ENCODE measurements around the gene DAPK1.

The DAPK1 gene

GRCh38 chr9:87599901-87600610 lies 102.4 kb downstream of the DAPK1 start:
- no peak overlapping the region for H3K27ac ChIP-seq (ENCODE audit: low read length)
- peaks cover 0 to 2% of the 10 kb centered on the region in 2 donors for H3K36me3 ChIP-seq (ENCODE audit: control insufficient read depth in 1 of 2, insufficient read depth in 2 of 2, low read length in 2 of 2)
- peaks cover 32 to 69% of the 10 kb centered on the region in 2 donors for H3K4me1 ChIP-seq (ENCODE audit: control insufficient read depth in 1 of 2, insufficient read depth in 2 of 2, low read length in 2 of 2)
- no peaks in the 10 kb centered on the region for H3K9me3 ChIP-seq (ENCODE audit: control insufficient read depth in 1 of 2, low read length in 2 of 2)
- H3K4me3 ChIP-seq (ENCODE audit: low read depth in 1 of 2, low read length in 2 of 2): no peak overlapping the region
- no peaks in the 10 kb centered on the region for H3K27me3 ChIP-seq (ENCODE audit: low read depth, low read length)

GRCh38 chr9:87601176-87601575 lies 103.5 kb downstream of the DAPK1 start:
- no peaks in the 10 kb centered on the region for H3K27me3 ChIP-seq (ENCODE audit: low read depth, low read length)
- H3K9me3 ChIP-seq (ENCODE audit: control insufficient read depth in 1 of 2, low read length in 2 of 2): no peaks in the 10 kb centered on the region
- peaks cover 4 to 7% of the 10 kb centered on the region in 2 donors for H3K36me3 ChIP-seq (ENCODE audit: control insufficient read depth in 1 of 2, insufficient read depth in 2 of 2, low read length in 2 of 2)
- H3K4me3 ChIP-seq (ENCODE audit: low read depth in 1 of 2, low read length in 2 of 2): no peak overlapping the region
- peaks cover 32 to 57% of the 10 kb centered on the region in 2 donors for H3K4me1 ChIP-seq (ENCODE audit: control insufficient read depth in 1 of 2, insufficient read depth in 2 of 2, low read length in 2 of 2)
- peak overlapping the region; percentile 41 for H3K27ac ChIP-seq (ENCODE audit: low read length)

- Histone ChIP-seq H3K4me3 (ENCODE audit: low read depth in 1 of 2, low read length in 2 of 2) (no peak overlapping the region), H3K27me3 (ENCODE audit: low read depth, low read length) (no peaks in the 10 kb centered on the region), H3K36me3 (ENCODE audit: control insufficient read depth in 1 of 2, insufficient read depth in 2 of 2, low read length in 2 of 2) (peaks cover 4 to 7% of the 10 kb centered on the region in 2 donors), H3K9me3 (ENCODE audit: control insufficient read depth in 1 of 2, low read length in 2 of 2) (no peaks in the 10 kb centered on the region), H3K27ac (ENCODE audit: low read length) (peak overlapping the region; percentile 41), H3K4me1 (ENCODE audit: control insufficient read depth in 1 of 2, insufficient read depth in 2 of 2, low read length in 2 of 2) (peaks cover 32 to 53% of the 10 kb centered on the region in 2 donors)
Observed at GRCh38 chr9:87601595-87601994, 103.9 kb downstream of the DAPK1 start.

GRCh38 chr9:87602933-87603643 lies 105.4 kb downstream of the DAPK1 start:
- Histone ChIP-seq H3K27ac (ENCODE audit: low read length) (no peak overlapping the region), H3K4me3 (ENCODE audit: low read depth in 1 of 2, low read length in 2 of 2) (no peak overlapping the region), H3K4me1 (ENCODE audit: control insufficient read depth in 1 of 2, insufficient read depth in 2 of 2, low read length in 2 of 2) (peaks cover 19 to 39% of the 10 kb centered on the region in 2 donors), H3K27me3 (ENCODE audit: low read depth, low read length) (no peaks in the 10 kb centered on the region), H3K36me3 (ENCODE audit: control insufficient read depth in 1 of 2, insufficient read depth in 2 of 2, low read length in 2 of 2) (peaks cover 7 to 10% of the 10 kb centered on the region in 2 donors), H3K9me3 (ENCODE audit: control insufficient read depth in 1 of 2, low read length in 2 of 2) (no peaks in the 10 kb centered on the region)

- Histone ChIP-seq H3K27me3 (ENCODE audit: low read depth, low read length) (no peaks in the 10 kb centered on the region), H3K36me3 (ENCODE audit: control insufficient read depth in 1 of 2, insufficient read depth in 2 of 2, low read length in 2 of 2) (peaks cover 7 to 10% of the 10 kb centered on the region in 2 donors), H3K4me1 (ENCODE audit: control insufficient read depth in 1 of 2, insufficient read depth in 2 of 2, low read length in 2 of 2) (peaks cover 16 to 31% of the 10 kb centered on the region in 2 donors), H3K9me3 (ENCODE audit: control insufficient read depth in 1 of 2, low read length in 2 of 2) (no peaks in the 10 kb centered on the region), H3K27ac (ENCODE audit: low read length) (no peak overlapping the region), H3K4me3 (ENCODE audit: low read depth in 1 of 2, low read length in 2 of 2) (no peak overlapping the region)
Observed at GRCh38 chr9:87603854-87604490, 106.3 kb downstream of the DAPK1 start.

- H3K36me3 ChIP-seq (ENCODE audit: control insufficient read depth in 1 of 2, insufficient read depth in 2 of 2, low read length in 2 of 2): peaks cover 7 to 10% of the 10 kb centered on the region in 2 donors
- no peaks in the 10 kb centered on the region for H3K9me3 ChIP-seq (ENCODE audit: control insufficient read depth in 1 of 2, low read length in 2 of 2)
- peaks cover 12 to 23% of the 10 kb centered on the region in 2 donors for H3K4me1 ChIP-seq (ENCODE audit: control insufficient read depth in 1 of 2, insufficient read depth in 2 of 2, low read length in 2 of 2)
- H3K4me3 ChIP-seq (ENCODE audit: low read depth in 1 of 2, low read length in 2 of 2): no peak overlapping the region
- no peak overlapping the region for H3K27ac ChIP-seq (ENCODE audit: low read length)
- no peaks in the 10 kb centered on the region for H3K27me3 ChIP-seq (ENCODE audit: low read depth, low read length)
Observed at GRCh38 chr9:87604886-87605588, 107.4 kb downstream of the DAPK1 start.

DNA sequence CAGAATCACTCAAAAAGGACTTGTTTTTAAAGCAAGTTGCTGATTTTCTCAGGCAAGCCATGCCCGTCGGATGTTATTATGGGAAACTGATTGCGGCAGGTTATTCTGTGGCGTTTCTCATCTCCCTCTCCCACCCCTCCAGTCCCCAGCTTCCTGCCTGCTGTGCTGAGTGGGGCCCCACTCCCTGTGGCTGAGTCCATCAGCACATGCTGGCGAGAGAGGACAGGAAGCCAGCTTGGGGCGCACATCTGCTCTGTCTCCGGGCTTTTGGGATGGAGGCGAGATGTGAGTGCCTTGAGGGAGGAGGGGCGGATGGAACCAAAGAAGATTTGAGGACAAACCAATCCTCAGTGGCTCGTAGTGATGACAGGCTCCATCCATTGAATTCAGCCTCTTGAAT lies 108.0 kb downstream of the DAPK1 start:
- Histone ChIP-seq H3K4me1 (ENCODE audit: control insufficient read depth in 1 of 2, insufficient read depth in 2 of 2, low read length in 2 of 2) (peaks cover 8 to 23% of the 10 kb centered on the region in 2 donors), H3K36me3 (ENCODE audit: control insufficient read depth in 1 of 2, insufficient read depth in 2 of 2, low read length in 2 of 2) (peaks cover 7 to 10% of the 10 kb centered on the region in 2 donors), H3K4me3 (ENCODE audit: low read depth in 1 of 2, low read length in 2 of 2) (no peak overlapping the region), H3K27ac (ENCODE audit: low read length) (no peak overlapping the region), H3K9me3 (ENCODE audit: control insufficient read depth in 1 of 2, low read length in 2 of 2) (no peaks in the 10 kb centered on the region), H3K27me3 (ENCODE audit: low read depth, low read length) (no peaks in the 10 kb centered on the region)

- H3K27me3 ChIP-seq (ENCODE audit: low read depth, low read length): no peaks in the 10 kb centered on the region
- peaks cover 0 to 21% of the 10 kb centered on the region in 2 donors for H3K4me1 ChIP-seq (ENCODE audit: control insufficient read depth in 1 of 2, insufficient read depth in 2 of 2, low read length in 2 of 2)
- no peaks in the 10 kb centered on the region for H3K9me3 ChIP-seq (ENCODE audit: control insufficient read depth in 1 of 2, low read length in 2 of 2)
- no peak overlapping the region for H3K27ac ChIP-seq (ENCODE audit: low read length)
- peaks cover 7 to 10% of the 10 kb centered on the region in 2 donors for H3K36me3 ChIP-seq (ENCODE audit: control insufficient read depth in 1 of 2, insufficient read depth in 2 of 2, low read length in 2 of 2)
- H3K4me3 ChIP-seq (ENCODE audit: low read depth in 1 of 2, low read length in 2 of 2): no peak overlapping the region
Observed at GRCh38 chr9:87606841-87607521, 109.3 kb downstream of the DAPK1 start.

- no peak overlapping the region for H3K27ac ChIP-seq (ENCODE audit: low read length)
- H3K4me1 ChIP-seq (ENCODE audit: control insufficient read depth in 1 of 2, insufficient read depth in 2 of 2, low read length in 2 of 2): peaks cover 0 to 23% of the 10 kb centered on the region in 2 donors
- H3K9me3 ChIP-seq (ENCODE audit: control insufficient read depth in 1 of 2, low read length in 2 of 2): no peaks in the 10 kb centered on the region
- H3K4me3 ChIP-seq (ENCODE audit: low read depth in 1 of 2, low read length in 2 of 2): no peak overlapping the region
- H3K36me3 ChIP-seq (ENCODE audit: control insufficient read depth in 1 of 2, insufficient read depth in 2 of 2, low read length in 2 of 2): peaks cover 7 to 10% of the 10 kb centered on the region in 2 donors
- no peaks in the 10 kb centered on the region for H3K27me3 ChIP-seq (ENCODE audit: low read depth, low read length)
Observed at GRCh38 chr9:87607859-87608258, 110.2 kb downstream of the DAPK1 start.

GRCh38 chr9:87609002-87609401 lies 111.3 kb downstream of the DAPK1 start:
- Histone ChIP-seq H3K36me3 (ENCODE audit: control insufficient read depth in 1 of 2, insufficient read depth in 2 of 2, low read length in 2 of 2) (peaks cover 7 to 10% of the 10 kb centered on the region in 2 donors), H3K27me3 (ENCODE audit: low read depth, low read length) (no peaks in the 10 kb centered on the region), H3K4me3 (ENCODE audit: low read depth in 1 of 2, low read length in 2 of 2) (no peak overlapping the region), H3K27ac (ENCODE audit: low read length) (no peak overlapping the region), H3K4me1 (ENCODE audit: control insufficient read depth in 1 of 2, insufficient read depth in 2 of 2, low read length in 2 of 2) (peaks cover 0 to 31% of the 10 kb centered on the region in 2 donors), H3K9me3 (ENCODE audit: control insufficient read depth in 1 of 2, low read length in 2 of 2) (no peaks in the 10 kb centered on the region)

All from muscle layer of duodenum (tissue), 2 donors.